ENCODE results near the gene CLN6.

CLN6 gene

DNA sequence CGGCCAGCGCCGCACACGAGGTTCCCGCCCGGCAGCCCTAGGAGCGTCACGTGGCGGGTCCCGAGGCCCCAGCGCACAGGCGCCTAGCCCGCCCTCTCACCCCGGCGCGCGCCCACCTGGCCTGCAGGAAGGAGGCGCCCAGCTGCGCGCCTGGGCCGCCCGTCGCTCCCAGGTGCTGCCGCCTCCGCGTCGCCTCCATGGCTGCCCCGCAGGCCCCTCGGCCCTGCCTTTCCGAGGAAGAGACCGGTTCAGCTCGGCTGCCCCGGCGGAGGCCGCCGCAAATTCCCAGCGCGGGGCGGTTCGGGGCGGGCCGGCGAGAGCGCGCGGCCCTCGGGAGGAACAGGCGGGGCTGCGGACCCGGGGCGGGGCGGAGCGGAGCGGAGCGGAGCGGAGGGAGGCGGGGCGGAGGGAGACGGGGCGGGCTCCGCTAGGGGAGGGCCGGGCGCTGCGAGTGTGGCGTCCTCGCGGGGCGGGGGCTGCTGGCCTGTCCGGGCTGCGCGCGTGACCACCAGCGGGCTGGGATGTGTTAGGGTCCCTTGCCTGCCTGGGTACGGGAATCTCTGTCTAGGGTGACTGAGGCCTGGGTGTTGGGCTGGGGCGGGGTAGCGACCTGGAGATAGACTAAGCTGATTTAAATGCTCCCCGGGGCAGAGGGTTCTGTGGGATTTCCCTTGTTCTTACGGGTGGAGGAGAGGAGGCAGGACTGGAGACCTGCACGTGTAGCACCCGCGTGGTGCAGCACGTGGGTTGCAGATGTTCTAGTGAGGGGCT, at the start of gene CLN6:
Gene CLN6 (minus strand): TSS at position 343 of the 771 bp plus-strand sequence. CDS start 144 bp downstream, at position 199.
- DNase-seq (ENCODE audit: low read depth in 2 of 2): peak; percentile 69 to 72

DNA sequence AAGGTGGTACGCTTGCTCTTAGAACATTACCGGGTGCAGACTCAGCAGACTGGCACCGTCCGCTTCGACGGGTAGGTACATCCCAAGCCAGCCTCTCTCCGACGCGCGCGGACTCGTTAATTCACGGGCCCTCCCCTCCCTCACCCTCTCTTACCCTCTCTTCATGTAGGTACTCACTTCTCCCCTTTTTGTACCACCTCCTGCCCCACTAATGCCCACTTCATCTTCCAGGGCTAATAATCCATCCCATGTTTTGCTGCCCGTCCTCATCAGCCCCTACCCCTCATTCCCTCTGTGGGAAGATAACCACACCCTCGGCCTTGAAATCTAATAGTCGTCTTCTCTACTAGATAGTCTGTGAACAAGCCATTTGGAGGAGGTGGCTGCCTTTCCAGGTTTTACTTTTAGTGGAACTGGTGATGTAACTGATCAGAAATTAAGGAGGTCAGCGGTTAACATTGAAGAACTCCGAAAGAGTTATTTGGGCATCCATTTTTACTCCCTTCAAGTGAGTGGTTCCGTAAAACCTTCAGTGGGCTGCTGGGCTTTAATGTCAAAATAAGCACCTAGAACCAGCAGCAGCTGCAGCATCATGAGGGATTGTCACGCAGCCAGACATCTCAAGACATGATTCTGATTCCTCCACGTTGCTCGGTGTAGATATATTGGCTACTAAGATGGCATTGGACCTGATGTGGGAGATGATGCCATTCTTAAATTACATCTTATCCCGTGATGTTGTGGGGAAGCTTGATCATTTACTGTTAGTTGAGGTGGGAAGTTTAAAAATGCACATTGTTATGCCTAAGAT, 49.3 kb upstream of the CLN6 start:
- no peak for DNase-seq (ENCODE audit: low read depth in 2 of 2)

DNA sequence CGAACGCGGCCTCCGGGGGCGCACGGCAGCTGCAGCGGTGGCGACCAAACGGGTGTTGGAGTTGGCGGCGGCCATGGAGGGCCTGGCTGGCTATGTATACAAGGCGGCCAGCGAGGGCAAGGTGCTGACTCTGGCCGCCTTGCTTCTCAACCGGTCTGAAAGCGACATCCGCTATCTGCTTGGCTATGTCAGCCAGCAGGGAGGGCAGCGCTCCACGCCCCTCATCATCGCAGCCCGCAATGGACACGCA, 48.7 kb upstream of the CLN6 start:
- peak in 1 of 2 experiments; percentile 52 for DNase-seq (ENCODE audit: low read depth in 2 of 2)

DNA sequence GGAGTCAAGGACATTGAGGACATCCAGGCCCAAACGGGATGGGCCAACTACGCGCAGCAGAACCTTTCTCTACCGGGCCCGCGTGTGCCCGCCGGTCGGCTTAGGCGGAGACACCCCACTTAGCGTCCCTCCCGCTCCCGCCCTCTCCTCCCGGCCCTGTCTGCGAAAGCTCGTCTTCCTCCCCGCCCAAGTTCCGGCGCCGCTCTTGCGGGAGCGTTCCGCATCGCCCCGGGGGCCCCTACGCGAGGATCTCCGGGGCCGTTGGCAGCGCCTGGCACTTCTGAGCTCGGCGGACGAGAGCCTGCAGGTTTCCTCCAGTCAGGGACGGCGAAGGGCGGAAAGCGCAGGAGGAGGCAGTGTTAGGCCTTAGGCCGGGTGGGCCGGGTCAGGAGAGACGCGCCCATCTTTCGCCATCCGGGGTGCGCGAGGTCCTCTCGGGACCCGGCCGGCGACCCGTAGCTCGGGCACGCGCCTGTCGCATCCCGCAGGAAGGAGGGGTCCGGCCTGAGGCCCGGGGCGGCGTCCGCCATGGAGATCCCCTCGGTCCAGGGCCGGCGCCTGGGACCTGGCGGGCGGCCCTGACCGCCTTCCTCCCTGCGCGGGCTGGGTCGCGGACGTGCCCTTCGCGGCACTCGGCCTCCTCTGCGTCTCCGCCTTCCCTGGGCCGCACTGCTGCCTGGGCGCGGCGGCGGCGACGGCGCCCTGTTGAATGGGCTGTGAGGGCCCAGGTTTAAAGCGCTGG, 48.2 kb upstream of the CLN6 start, which contains the start of gene FEM1B:
Gene FEM1B (plus strand): TSS at position 143 of the 742 bp plus-strand sequence. CDS start 673 bp downstream, outside the sequence.
- peak; percentile 78 for DNase-seq (ENCODE audit: low read depth in 2 of 2)

DNA sequence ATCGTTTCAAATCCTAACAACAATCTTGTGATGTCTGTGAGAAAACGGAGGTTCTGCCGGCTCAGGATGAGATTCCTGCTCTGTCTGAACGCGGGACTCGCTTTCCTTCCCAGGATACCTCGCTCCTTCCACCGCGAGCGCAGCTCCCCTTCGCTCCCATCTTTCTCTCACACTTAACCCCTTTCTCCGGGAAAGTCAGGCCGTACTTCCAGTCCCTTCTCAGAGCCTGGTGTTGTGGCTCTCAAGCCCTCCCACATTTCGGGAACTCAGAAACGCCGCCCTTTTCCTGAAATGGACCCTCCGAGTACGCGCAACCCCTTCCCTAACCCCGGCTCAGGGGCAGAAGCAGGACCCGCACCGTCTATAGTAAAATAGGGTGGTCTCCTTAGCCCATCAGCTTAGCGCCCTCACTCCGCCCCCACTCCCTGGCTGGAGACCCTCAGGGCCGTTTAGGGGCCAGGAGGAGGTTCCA, 47.6 kb upstream of the CLN6 start:
- DNase-seq (ENCODE audit: low read depth in 2 of 2): no peak

DNA sequence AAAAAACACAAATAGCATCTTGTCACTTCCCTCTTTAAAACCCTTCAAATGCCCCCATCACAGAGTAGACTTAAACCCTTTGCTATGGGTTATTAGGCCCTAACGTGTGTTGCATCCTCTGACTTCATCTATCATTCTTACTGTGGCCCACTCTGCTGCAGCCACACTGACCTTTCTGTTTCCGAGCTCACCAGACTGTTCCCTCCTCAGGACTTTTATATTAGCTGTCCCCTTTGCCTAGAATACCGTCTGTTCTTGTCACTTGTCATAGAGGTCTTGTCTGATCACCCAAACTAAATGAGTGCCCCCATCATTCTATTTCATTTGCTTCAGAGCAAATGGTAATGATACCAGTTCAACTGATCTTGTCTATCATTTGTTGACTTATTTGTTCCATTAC, 47.1 kb upstream of the CLN6 start:
- DNase-seq (ENCODE audit: low read depth in 2 of 2): no peak

DNA sequence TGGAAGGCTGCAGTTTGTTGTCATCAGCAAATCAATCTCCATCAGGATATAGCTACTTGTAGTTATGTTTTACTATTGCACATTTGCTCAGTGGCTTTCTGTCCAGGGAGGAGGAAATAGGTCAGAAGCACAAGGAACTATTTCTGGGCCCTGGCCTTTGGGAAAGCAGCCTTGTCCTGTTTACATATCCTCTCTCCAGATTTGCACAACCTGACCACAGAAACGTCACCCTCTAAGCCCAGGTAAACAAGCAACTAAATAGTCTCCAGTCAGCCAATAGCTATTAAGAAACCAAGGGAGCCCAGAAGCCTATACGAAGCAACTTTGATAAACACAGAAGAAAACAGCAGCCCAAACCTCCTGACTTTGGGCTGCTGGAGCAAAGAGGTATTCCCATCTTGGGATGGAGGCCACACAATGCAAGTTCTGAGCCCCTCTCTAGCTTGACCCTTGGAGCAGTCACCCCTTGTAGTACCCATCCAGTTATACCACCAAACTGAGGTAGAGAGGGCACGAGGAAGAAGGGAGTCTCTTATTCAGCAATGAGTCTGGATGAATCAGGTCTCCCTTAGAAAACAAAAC, 45.7 kb upstream of the CLN6 start:
- DNase-seq (ENCODE audit: low read depth in 2 of 2): no peak

DNA sequence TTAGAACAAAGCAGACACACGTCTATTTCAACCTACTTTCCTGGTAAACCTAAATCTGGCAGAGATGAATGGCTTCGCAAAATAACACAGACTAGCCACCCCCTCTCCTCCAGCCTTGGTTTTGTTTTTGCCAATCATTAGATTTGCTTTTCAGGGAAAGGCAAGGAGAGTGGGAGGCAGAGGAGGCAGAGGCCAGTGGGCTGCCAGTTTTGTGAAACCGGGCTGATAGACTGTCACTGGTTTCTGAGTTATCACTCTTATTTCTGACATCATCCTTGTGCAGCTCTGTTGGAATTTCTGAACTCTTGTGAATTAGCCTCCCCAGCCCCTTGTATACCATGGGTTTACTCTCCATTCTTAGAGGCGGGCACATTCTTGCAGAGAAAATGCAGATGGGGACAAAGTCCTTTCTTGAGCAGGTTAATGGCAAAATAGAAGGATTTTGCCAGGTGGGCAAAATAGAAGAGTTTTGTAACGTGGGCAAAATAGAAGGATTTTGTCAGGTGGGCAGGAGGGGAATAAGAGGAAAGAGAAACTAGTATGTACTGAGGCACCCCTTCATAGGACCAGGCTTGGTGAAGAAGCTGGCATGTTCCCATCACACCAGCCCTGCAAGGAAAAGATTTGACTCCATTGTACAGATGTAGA, 44.8 kb upstream of the CLN6 start:
- no peak for DNase-seq (ENCODE audit: low read depth in 2 of 2)

DNA sequence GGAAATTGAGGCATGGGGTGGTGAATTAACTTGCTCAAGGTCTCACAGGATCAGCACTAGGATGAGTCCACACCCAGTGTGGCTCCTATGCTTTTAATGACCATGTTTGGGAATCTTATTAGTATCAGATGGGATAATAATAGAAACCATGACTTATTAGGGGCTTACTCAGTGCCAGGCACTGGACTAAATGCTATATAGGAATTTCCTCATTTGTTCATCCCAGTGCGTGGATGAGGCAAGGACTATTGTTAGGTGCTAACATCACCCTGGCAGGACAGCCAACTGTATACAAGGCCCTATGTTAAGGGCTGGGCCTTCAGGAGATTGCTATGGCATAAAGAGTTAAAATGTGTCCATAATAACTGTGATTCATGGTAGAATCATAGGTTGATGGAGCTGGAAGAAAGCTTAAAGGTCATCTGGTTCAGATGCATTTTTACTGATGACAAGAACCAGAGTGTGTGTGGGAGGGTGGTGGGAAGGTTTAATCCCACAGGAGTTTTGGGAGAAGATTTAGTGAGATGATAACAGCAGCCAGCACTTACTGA, 43.3 kb upstream of the CLN6 start:
- no peak for DNase-seq (ENCODE audit: low read depth in 2 of 2)

DNA sequence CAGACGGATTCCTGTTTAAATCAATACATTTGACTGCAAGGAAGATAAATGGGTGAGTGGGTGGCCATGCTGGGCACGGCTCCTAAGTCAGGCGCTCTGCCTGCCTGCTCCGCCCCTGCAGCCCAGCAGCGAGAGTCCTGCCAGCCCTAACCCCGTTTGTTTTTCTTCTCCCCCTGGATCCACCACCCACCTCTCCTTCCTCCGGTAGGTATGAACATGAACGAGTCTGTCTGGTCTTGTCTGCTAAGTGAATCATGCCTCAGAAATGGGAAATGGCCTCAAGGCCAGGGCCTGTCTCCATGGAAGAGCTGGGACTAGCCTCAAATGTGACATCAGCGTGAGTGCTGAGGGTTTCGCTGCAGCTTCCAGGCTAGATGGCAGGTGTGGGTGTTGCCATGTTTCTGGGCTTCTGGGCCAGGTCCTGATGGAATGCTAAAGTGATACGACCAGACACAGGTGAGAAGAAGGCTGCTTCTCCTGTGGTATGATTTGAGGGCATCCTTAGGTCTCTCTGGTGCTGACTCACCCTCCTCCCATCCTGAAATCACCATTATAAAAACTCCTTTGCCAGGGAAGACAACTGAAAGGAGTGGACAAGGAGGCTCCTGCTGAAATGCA, 42.4 kb upstream of the CLN6 start:
- no peak for DNase-seq (ENCODE audit: low read depth in 2 of 2)

DNA sequence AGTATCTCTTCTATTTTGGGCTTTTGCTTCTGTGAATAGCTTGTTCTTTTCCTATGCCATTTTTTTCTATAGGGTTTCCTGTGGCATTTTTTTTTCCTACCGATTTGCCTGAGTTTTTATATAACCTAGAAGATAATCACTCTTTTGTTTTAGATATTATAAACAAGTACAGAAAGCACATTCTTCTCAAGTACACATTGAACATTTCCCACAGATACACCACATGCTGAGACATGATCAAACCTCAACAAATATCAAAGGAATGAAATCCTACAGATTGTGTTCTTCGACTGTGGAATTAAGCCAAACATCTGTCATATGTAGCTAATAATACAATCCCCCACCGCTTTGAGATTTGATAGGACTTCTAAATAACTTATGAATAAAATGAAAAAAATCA, 38.9 kb upstream of the CLN6 start:
- DNase-seq (ENCODE audit: low read depth in 2 of 2): no peak

DNA sequence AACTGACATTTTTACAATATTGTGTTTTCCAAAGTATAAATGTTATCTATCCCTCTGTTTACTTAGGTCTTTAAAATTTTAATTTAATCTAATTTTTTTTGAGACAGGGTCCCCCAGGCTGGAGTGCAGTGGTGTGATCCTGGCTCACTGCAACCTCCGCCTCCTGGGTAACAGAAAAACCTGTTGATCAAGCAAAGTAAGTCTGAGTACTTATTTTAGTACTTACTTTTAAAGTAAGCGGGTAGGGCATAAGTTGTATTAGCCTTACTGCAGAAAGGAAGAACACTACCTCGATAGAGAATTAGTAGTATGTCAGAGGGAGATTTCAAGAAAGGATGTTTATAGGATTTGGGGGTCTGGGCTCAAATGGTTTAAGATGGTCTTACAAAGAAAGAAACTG, 36.1 kb upstream of the CLN6 start:
- DNase-seq (ENCODE audit: low read depth in 2 of 2): no peak

DNA sequence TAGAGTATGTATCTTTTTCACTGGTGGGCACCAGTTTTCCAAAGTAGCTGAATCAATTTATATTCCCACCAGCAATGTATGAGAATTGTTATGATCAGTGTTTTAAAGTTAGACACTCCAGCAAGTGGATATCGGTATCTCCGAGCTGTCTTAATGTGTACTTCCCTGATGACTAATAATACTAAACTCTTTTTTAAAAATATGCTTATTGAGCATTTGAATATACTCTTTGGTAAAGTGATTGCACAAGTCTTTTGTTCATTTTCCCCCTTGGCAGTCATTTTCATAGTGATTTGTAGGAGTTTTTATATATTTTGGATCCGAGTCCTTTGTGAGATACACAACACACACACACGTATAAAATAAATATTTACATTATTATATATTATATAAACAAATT, 35.6 kb upstream of the CLN6 start:
- no peak for DNase-seq (ENCODE audit: low read depth in 2 of 2)

DNA sequence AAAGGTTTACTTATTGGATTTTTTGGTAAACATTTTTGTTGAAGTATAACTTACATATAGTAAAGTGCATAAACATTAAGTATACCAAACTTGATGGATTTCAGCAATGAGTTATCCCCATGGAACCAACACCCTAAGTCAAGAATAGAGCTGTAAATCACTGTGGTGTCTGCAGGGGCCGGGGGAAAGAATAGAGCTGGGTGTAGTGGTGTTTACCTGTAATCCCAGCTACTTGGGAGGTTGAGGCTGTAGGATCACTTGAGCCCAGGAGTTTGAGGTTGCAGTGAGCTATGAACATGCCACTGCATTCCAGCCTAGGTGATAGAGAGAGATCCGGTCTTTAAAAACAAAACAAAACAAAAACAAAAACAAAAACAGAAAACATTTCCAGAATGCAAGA, 34.8 kb upstream of the CLN6 start:
- no peak for DNase-seq (ENCODE audit: low read depth in 2 of 2)

DNA sequence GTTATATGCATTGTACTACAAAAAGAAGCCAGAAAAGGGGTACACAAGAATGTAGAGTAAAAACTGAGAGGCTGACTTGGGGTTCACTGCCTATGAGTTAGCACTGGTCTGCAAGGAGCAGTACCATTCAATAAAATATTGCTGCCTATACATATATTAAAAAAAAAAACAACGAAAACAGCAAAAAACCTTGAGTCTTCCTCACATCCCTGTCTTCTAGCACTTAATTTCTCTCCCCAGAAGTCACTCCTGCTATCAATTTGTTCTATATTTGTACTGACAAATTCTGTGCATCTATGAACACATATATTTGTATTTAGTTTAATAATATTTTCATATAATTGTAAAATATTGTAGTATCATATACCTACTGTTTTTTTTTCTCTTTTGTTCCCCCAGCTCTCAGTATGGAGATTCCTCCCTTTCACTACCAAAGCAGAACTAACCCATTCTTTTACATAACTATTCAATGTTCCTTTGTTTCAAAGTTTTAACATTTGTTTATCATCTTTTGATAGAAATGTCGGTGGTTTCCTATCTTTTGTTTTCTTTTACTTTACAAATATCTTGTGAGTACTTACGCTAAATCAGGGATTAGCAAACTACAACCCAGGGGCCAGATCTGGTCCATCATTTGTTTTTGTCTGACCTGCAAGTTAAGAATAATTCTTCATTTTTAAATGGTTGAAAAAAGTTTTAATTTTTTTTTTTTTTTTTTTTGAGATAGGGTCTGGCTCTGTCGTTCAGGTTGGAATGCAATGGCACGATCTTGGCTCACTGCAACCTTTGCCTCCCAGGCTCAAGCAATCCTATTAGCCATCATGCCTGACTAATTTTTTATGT, 33.2 kb upstream of the CLN6 start:
- DNase-seq (ENCODE audit: low read depth in 2 of 2): no peak

DNA sequence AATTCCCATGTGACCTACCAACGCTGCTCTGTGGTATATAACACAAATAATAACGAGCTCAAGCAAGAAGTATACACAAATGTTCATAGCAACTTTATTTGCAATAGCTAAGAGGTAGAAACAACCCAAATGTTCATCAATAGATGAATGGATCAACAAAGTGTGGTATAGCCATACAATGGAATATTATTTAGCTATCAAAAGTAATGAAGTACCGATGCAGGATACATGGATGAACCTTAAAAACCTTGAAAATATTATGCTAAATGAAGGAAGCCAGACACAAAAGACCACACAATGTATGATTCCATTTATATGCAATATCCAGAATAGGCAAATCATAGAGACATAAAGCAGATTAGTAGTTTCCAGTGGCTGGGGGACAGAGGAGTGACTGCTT, 32.5 kb upstream of the CLN6 start:
- DNase-seq (ENCODE audit: low read depth in 2 of 2): no peak

DNA sequence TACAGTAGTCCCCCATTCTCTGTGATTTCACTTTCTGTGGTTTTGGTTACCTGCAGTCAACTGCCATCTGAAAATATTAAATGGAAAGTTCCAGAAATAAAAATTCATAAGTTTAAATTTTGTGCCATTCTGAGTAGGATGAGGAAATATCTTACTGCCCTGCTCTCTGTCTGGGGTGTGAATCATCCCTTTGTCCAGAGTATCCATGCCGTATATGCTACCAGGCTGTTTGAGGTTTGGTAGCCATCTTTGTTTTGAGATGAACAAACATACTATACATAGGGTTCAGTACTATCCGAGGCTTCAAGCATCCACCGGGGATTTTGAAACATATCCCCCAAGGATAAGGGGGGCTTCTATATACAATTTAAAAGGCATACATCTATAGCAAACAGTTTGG, 31.7 kb upstream of the CLN6 start:
- no peak for DNase-seq (ENCODE audit: low read depth in 2 of 2)

DNA sequence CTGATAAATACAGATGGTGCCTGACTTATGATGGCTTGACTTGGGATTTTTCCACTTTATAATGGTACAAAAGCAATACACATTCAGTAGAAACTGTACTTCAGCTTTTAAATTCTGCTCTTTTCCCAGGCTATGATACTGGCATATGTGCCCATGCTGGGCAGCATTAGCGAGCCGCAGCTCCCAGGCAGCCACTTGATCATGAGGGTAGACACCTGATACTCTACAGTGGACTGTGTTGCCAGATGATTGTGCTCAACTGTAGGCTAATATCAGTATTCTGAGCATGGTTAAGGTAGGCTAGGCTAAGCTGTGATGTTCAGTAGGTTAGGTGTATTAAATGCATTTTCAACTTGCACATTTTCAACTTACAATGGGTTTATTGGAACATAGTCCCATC, 30.4 kb upstream of the CLN6 start:
- no peak for DNase-seq (ENCODE audit: low read depth in 2 of 2)

DNA sequence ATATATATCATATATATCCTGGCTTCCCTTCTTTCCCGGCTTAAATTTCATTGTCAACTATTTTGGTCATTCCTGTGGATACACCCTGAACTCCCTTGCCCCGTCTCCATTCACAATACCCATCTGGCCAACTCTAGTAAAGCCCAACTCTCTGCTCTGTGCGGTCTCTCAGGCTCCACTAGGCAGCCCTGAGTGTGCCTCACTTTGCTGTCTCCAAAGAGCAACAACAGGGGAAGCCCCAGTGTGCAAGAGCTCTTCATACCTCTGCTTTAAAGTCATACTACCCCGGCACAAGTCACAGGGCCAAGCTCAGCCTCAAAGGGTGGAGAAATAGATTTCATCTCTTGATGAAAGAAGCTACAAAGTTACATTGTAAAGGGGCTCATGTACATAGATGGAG, 29.2 kb upstream of the CLN6 start:
- DNase-seq (ENCODE audit: low read depth in 2 of 2): no peak
